Hematopoietic multipotent progenitor cell treated with erythropoietin and hydrocortisone succinate and interleukin-3 and kit ligand, for 6 days (in vitro differentiated cells): ENCODE measurements around the gene RCAN1.

Experiments
- DNase-seq: peaks from one replicate; pipeline ENCODE4 v3.0.0-alpha.2; 2015

Gene RCAN1

GRCh38 chr21:34598931-34599400, 15.9 kb downstream of the RCAN1 start:
- DNase-seq, result no peak

- no peak for DNase-seq
Measured at GRCh38 chr21:34597406-34597805, 17.5 kb downstream of the RCAN1 start.

GRCh38 chr21:34596561-34597271, 18.2 kb downstream of the RCAN1 start:
- no peak for DNase-seq

GRCh38 chr21:34595457-34595856, 19.5 kb downstream of the RCAN1 start:
- DNase-seq, result no peak

GRCh38 chr21:34594566-34595234, 20.2 kb downstream of the RCAN1 start:
- DNase-seq, result no peak

- no peak for DNase-seq
Measured at GRCh38 chr21:34593954-34594531, 20.9 kb downstream of the RCAN1 start.

GRCh38 chr21:34593423-34593822, 21.5 kb downstream of the RCAN1 start:
- no peak for DNase-seq

GRCh38 chr21:34592120-34592955, 22.6 kb downstream of the RCAN1 start:
- peak; percentile 82 for DNase-seq

- no peak for DNase-seq
Measured at GRCh38 chr21:34590520-34590919, 24.4 kb downstream of the RCAN1 start.

- no peak for DNase-seq
Measured at GRCh38 chr21:34589511-34590282, 25.2 kb downstream of the RCAN1 start.

- DNase-seq, result no peak
Measured at GRCh38 chr21:34583926-34584563, 30.9 kb downstream of the RCAN1 start.

- DNase-seq, result peak; percentile 69
Measured at GRCh38 chr21:34582506-34583150, 32.3 kb downstream of the RCAN1 start.

- DNase-seq, result no peak
Measured at GRCh38 chr21:34580181-34580700, 34.7 kb downstream of the RCAN1 start.

GRCh38 chr21:34579411-34579810, 35.5 kb downstream of the RCAN1 start:
- DNase-seq, result no peak

GRCh38 chr21:34576041-34576511, 38.8 kb downstream of the RCAN1 start:
- no peak for DNase-seq

GRCh38 chr21:34574601-34575529, 40.0 kb downstream of the RCAN1 start:
- DNase-seq, result no peak

GRCh38 chr21:34571994-34572393, 42.9 kb downstream of the RCAN1 start:
- DNase-seq, result no peak

- peak; percentile 53 for DNase-seq
Measured at GRCh38 chr21:34570313-34570712, 44.6 kb downstream of the RCAN1 start.

GRCh38 chr21:34569381-34569979, 45.4 kb downstream of the RCAN1 start:
- DNase-seq, result no peak
